OCI-LY3 (cell line): ENCODE data around the gene CNR2.

Experiments used
- H2AFZ ChIP-seq: fragments of 200-600, 300-600 bp; shearing (Covaris generic); 2 replicates; pipeline ENCODE4 v1.6.0; 2014; ENCODE audit warnings: antibody characterized with exemption, low read depth, low read length
- H3K27ac ChIP-seq: fragments of 200-600, 300-600 bp; sonication (generic); 2 replicates; pipeline ENCODE4 v1.5.1; 2014; ENCODE audit warnings: mild to moderate bottlenecking, low read length, moderate library complexity, mixed read lengths
- H3K27me3 ChIP-seq: fragments of 200-600, 300-600 bp; sonication (generic); 2 replicates; pipeline ENCODE4 v1.6.1; 2014; ENCODE audit warnings: low read depth, low read length, mixed read lengths
- H3K36me3 ChIP-seq: fragments of 200-600, 300-600 bp; sonication (generic); replicated peaks from 2 replicates; pipeline ENCODE3; 2014; ENCODE audit warnings: low read depth, low read length, mixed read lengths
- H3K4me1 ChIP-seq: fragments of 300-600, 200-600 bp; sonication (generic); 2 replicates; pipeline ENCODE4 v1.6.1; 2014; ENCODE audit warnings: low read length, mixed read lengths
- H3K4me2 ChIP-seq: fragments of 200-600, 300-600 bp; sonication (generic); 2 replicates; pipeline ENCODE4 v1.6.1; 2014; ENCODE audit warnings: low read length, mixed read lengths
- H3K4me3 ChIP-seq: fragments of 300-600, 200-600 bp; sonication (generic); 2 replicates; pipeline ENCODE4 v1.5.1; 2014; ENCODE audit warnings: antibody characterized with exemption, mild to moderate bottlenecking, low read length, moderate library complexity
- H3K79me2 ChIP-seq: fragments of 300-600, 200-600 bp; shearing (Covaris generic); 2 replicates; pipeline ENCODE4 v1.6.1; 2014; ENCODE audit warnings: mild to moderate bottlenecking, low read length, mixed read lengths
- H3K9ac ChIP-seq: fragments of 300-600, 200-600 bp; shearing (Covaris generic); 2 replicates; pipeline ENCODE4 v1.6.0; 2014; ENCODE audit warnings: mild to moderate bottlenecking, low read length, moderate library complexity
- H3K9me3 ChIP-seq: fragments of 200-600, 300-600 bp; shearing (Covaris generic); 2 replicates; pipeline ENCODE4 v1.6.1; 2014; ENCODE audit warnings: low read length, mixed read lengths; ENCODE audit not compliant: insufficient read depth
- H4K20me1 ChIP-seq: fragments of 200-600, 300-600 bp; sonication (generic); 2 replicates; pipeline ENCODE4 v1.6.1; 2016; ENCODE audit warnings: low read length, mixed read lengths; ENCODE audit not compliant: insufficient read depth
- CTCF ChIP-seq: fragments of 200-600, 300-600 bp; sonication (generic); IDR thresholded peaks from 2 replicates; pipeline ENCODE4 v1.5.1; 2014; ENCODE audit warnings: antibody characterized with exemption, low read length, low read depth
- EZH2phosphoT487 ChIP-seq: fragments of 200-600 bp; shearing (Covaris generic); IDR thresholded peaks from 2 replicates; pipeline ENCODE4 v1.6.1; 2018; ENCODE audit warnings: antibody characterized with exemption, mixed run types, low read depth

CNR2 gene

GRCh38 chr1:23947366-23947765 lies 34.2 kb upstream of the CNR2 start:
- no peaks in the 10 kb centered on the region for H3K79me2 ChIP-seq
- H3K9ac ChIP-seq, result no peak overlapping the region
- H3K4me1 ChIP-seq, result peaks cover 15% of the 10 kb centered on the region; the same call in 1 of the 2 replicates
- no peak overlapping the region for H2AFZ ChIP-seq
- no peaks in the 10 kb centered on the region for H3K36me3 ChIP-seq
- no peak overlapping the region for H3K4me2 ChIP-seq
- peaks cover 7% of the 10 kb centered on the region; the same call in 1 of the 2 replicates for H3K9me3 ChIP-seq
- TF ChIP-seq EZH2phosphoT487, result no peak
- no peak for TF ChIP-seq CTCF
- no peak overlapping the region for H3K4me3 ChIP-seq
- H4K20me1 ChIP-seq, result no peaks in the 10 kb centered on the region
- no peaks in the 10 kb centered on the region for H3K27me3 ChIP-seq
- H3K27ac ChIP-seq, result no peak overlapping the region

GRCh38 chr1:23936481-23937176 lies 23.5 kb upstream of the CNR2 start:
- Histone ChIP-seq H3K4me1 (peaks cover 23% of the 10 kb centered on the region), H3K36me3 (no peaks in the 10 kb centered on the region), H3K27me3 (no peaks in the 10 kb centered on the region), H3K9me3 (no peaks in the 10 kb centered on the region), H3K79me2 (no peaks in the 10 kb centered on the region), H2AFZ (no peak overlapping the region), H3K27ac (no peak overlapping the region), H4K20me1 (no peaks in the 10 kb centered on the region), H3K4me3 (no peak overlapping the region), H3K4me2 (no peak overlapping the region), H3K9ac (no peak overlapping the region)
- TF ChIP-seq EZH2phosphoT487 (no peak), CTCF (no peak)

- no peak for TF ChIP-seq CTCF
- no peak for TF ChIP-seq EZH2phosphoT487
- H3K27ac ChIP-seq, result peak overlapping the region; percentile 43
- no peaks in the 10 kb centered on the region for H4K20me1 ChIP-seq
- peaks cover 34% of the 10 kb centered on the region for H3K4me1 ChIP-seq
- peak overlapping the region; percentile 56 for H3K4me3 ChIP-seq
- H3K9me3 ChIP-seq, result no peaks in the 10 kb centered on the region
- H2AFZ ChIP-seq, result peak overlapping the region; percentile 40
- no peaks in the 10 kb centered on the region for H3K79me2 ChIP-seq
- peak overlapping the region; percentile 22; the same call in 1 of the 2 replicates for H3K9ac ChIP-seq
- peak overlapping the region; percentile 67 for H3K4me2 ChIP-seq
- H3K27me3 ChIP-seq, result no peaks in the 10 kb centered on the region
- H3K36me3 ChIP-seq, result no peaks in the 10 kb centered on the region
Observed at GRCh38 chr1:23931491-23931880, 18.3 kb upstream of the CNR2 start.

- Histone ChIP-seq H3K4me1 (peaks cover 34% of the 10 kb centered on the region), H2AFZ (peak overlapping the region; percentile 40), H3K9me3 (no peaks in the 10 kb centered on the region), H3K36me3 (no peaks in the 10 kb centered on the region), H3K27me3 (no peaks in the 10 kb centered on the region), H3K4me3 (peak overlapping the region; percentile 56), H3K4me2 (peak overlapping the region; percentile 67), H3K79me2 (no peaks in the 10 kb centered on the region), H4K20me1 (no peaks in the 10 kb centered on the region), H3K9ac (peak overlapping the region; percentile 22; the same call in 1 of the 2 replicates), H3K27ac (peak overlapping the region; percentile 43)
- TF ChIP-seq CTCF, result no peak
- TF ChIP-seq EZH2phosphoT487, result no peak
Observed at GRCh38 chr1:23930861-23931490, 17.8 kb upstream of the CNR2 start.
